ENCODE measurements around the gene MC2R. TPM values are rescaled to one million over a fixed set of nuclear protein-coding genes. Genes with fewer than 3 reads are reported as not detected.

MC2R gene
- total and polyA plus RNA-seq, 2 of the 4 experiments (the other 2 are of a cell fraction): not detected

GRCh38 chr18:13888191-13888716, 27.1 kb downstream of the MC2R start:
- Histone ChIP-seq H3K9me1 (ENCODE audit: insufficient read depth, low read length) (no peaks in the 10 kb centered on the region), H3K4me2 (ENCODE audit: low read depth, low read length) (no peak overlapping the region), H3K4me1 (ENCODE audit: control insufficient read depth, insufficient read depth, low read length) (no peaks in the 10 kb centered on the region), H3K36me3 (ENCODE audit: control insufficient read depth, insufficient read depth, low read length) (no peaks in the 10 kb centered on the region), H2AK5ac (ENCODE audit: low read depth, low read length) (no peak overlapping the region), H2AFZ (replicated peaks; ENCODE audit: low read length, poor library complexity) (no peak overlapping the region), H3K79me1 (ENCODE audit: low read depth in 1 of 2, low read length in 2 of 2) (no peaks in the 10 kb centered on the region), H4K91ac (ENCODE audit: insufficient read depth, low read depth, low read length) (no peak overlapping the region), H2BK120ac (ENCODE audit: low read depth, low read length) (no peak overlapping the region), H3K18ac (ENCODE audit: low read depth, low read length) (no peak overlapping the region), H2BK5ac (ENCODE audit: low read depth, low read length, poor library complexity, severe bottlenecking) (no peak overlapping the region), H3K27ac (ENCODE audit: insufficient read depth, low read length) (no peak overlapping the region), H3K23ac (ENCODE audit: low read depth, low read length) (no peak overlapping the region), H3K56ac (ENCODE audit: extremely low read depth, insufficient read depth, low read length) (no peak overlapping the region), H3K27me3 (ENCODE audit: control insufficient read depth, insufficient read depth, low read length) (no peaks in the 10 kb centered on the region), H3K4ac (ENCODE audit: low read depth, low read length) (no peak overlapping the region), H3K9me3 (ENCODE audit: control insufficient read depth, insufficient read depth, low read length) (peaks cover 22% of the 10 kb centered on the region), H3K4me3 (ENCODE audit: insufficient read depth, low read depth, low read length) (no peak overlapping the region), H3K14ac (replicated peaks; ENCODE audit: low read depth, low read length) (no peak overlapping the region), H2AK9ac (replicated peaks; ENCODE audit: low read depth, low read length, poor library complexity) (no peak overlapping the region), H3K9ac (ENCODE audit: low read depth, low read length) (no peak overlapping the region), H4K5ac (ENCODE audit: low read depth, low read length) (no peak overlapping the region), H4K20me1 (ENCODE audit: insufficient read depth, low read length) (no peaks in the 10 kb centered on the region), H2BK15ac (ENCODE audit: low read depth, low read length) (no peak overlapping the region), H2BK20ac (ENCODE audit: low read depth, low read length) (no peak overlapping the region), H4K8ac (ENCODE audit: low read depth in 2 of 2, low read length in 2 of 2) (no peak overlapping the region)
- in situ Hi-C loops (cut with MboI; ENCODE audit: low sequenced_read_pairs): loop anchor here (10.0 kb wide), 1 partner anchor 47 kb away; no protein-coding TSS in a partner anchor
- DNase-seq (no peak), ATAC-seq (ENCODE audit: low read depth) (no peak)
- ChIA-PET POLR2A (ENCODE audit: unreplicated experiment) (no interaction called here), CTCF (no interaction called here)
- TF ChIP-seq RAD21 (IDR thresholded peaks at IDR 0.05; ENCODE audit: low read length) (no peak), ELK1 (IDR thresholded peaks at IDR 0.05; ENCODE audit: borderline replicate concordance, low read depth, low read length) (no peak), RFX5 (IDR thresholded peaks at IDR 0.05; ENCODE audit: low read depth, low read length) (no peak), POLR2A (IDR thresholded peaks at IDR 0.05; ENCODE audit: low read depth, low read length) (no peak), MXI1 (IDR thresholded peaks at IDR 0.05; ENCODE audit: borderline replicate concordance, low read depth, low read length) (no peak), CHD1 (IDR thresholded peaks at IDR 0.05; ENCODE audit: low read depth, low read length) (no peak), RCOR1 (IDR thresholded peaks at IDR 0.05; ENCODE audit: insufficient replicate concordance, low read length) (no peak), MAFK (IDR thresholded peaks at IDR 0.05; ENCODE audit: low read depth, low read length) (no peak), NFE2L2 (IDR thresholded peaks at IDR 0.05; ENCODE audit: low read depth, low read length) (no peak), USF2 (IDR thresholded peaks at IDR 0.05; ENCODE audit: low read depth, low read length) (no peak), CEBPB (IDR thresholded peaks at IDR 0.05; ENCODE audit: low read depth, low read length) (no peak), FOS (IDR thresholded peaks at IDR 0.05; ENCODE audit: low read depth, low read length) (no peak), MAZ (IDR thresholded peaks at IDR 0.05; ENCODE audit: borderline replicate concordance, low read depth, low read length) (no peak), CTCF (conservative IDR thresholded peaks at IDR 0.05; ENCODE audit: low read depth, low read length) (no peak), SMC3 (IDR thresholded peaks at IDR 0.05; ENCODE audit: low read depth, low read length) (no peak)
- no CpG with 5 or more reads among the region's 5 CpGs for WGBS, 2 experiments (ENCODE audit: extremely low coverage in 2 of 2, insufficient read length in 1 of 2)
- dilution Hi-C loops (cut with HindIII; ENCODE audit: low sequenced_read_pairs, unreplicated experiment): no loop called here
- BruUV-seq (replicated peaks): no TSS peak
- intact Hi-C loops (cut with micrococcal nuclease): no loop called here

Data from IMR-90 (cell line).